Activated naive CD8-positive, alpha-beta T cell treated with anti-CD3 and anti-CD28 coated beads for 36 hours (primary cell): ENCODE measurements around the gene PRKN. TPM values are rescaled to one million over a fixed set of nuclear protein-coding genes. Genes with fewer than 3 reads are reported as not detected.

Experiments
- DNase-seq: peaks from one replicate; pipeline ENCODE4 v3.0.0; 2021
- H3K27ac Mint-ChIP-seq: one replicate; pipeline ENCODE4 v1.8.0; 2022; ENCODE audit warnings: mild to moderate bottlenecking, moderate library complexity, mixed read lengths
- H3K27me3 Mint-ChIP-seq: one replicate; pipeline ENCODE4 v1.8.0; 2022; ENCODE audit warnings: mild to moderate bottlenecking, mixed read lengths
- H3K36me3 Mint-ChIP-seq: one replicate; pipeline ENCODE4 v1.8.0; 2021; ENCODE audit warnings: mild to moderate bottlenecking, mixed read lengths
- H3K4me1 Mint-ChIP-seq: one replicate; pipeline ENCODE4 v1.8.0; 2021; ENCODE audit warnings: mixed read lengths
- H3K4me3 Mint-ChIP-seq: one replicate; pipeline ENCODE4 v1.8.0; 2022; ENCODE audit warnings: mild to moderate bottlenecking, moderate library complexity, mixed read lengths
- H3K9me3 Mint-ChIP-seq: one replicate; pipeline ENCODE4 v1.8.0; 2022; ENCODE audit warnings: mixed read lengths
- total RNA-seq, 2 experiments: library from RNA; stranded (reverse); gene quantifications; one replicate each; pipeline ENCODE4 v1.2.3, GENCODE V29; 2021

Gene PRKN
- total RNA-seq, 2 experiments from 2014 or later = 0.26 to 0.52 TPM

DNA sequence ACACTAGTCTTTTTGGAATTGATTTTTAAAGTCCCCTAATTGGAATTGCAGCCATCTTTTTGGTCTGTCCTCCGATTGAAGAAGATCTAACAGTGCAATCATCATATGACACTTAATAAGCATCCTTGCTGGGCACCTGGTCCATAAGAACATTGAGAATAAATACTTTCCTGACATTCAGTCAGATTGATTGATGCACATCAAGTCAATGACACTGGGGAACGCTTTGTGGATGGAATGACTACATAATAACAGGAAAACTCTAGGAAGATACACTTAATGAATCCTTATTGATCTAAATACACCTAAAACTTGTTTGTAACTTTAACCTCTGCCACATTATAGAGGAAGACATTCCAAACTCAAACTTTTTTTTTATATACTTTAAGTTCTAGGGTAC, 255.7 kb downstream of the PRKN start:
- Mint-ChIP-seq H3K27me3 (no peaks in the 10 kb centered on the region), H3K27ac (no peak overlapping the region), H3K4me1 (no peaks in the 10 kb centered on the region), H3K4me3 (no peak overlapping the region), H3K9me3 (peaks cover 2% of the 10 kb centered on the region), H3K36me3 (peaks cover 6% of the 10 kb centered on the region)
- DNase-seq = no peak

DNA sequence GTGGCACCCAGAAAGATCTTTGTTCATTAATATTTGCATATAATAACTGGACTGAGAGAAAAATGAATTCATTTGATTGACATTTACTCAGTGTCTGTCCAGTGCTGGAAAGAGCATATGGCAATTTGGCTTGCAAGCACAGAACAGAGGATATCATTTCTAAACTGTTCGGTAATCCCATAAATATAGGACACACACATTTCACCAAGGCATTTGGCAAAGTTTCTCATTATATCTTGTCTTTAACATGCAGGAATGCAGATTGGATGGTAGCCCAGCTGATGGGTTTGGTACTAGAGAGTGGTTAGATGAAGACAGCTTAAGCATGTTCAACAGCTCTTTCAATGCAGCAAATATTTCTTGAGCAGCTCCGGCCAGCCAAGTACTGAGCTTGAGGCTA, 259.2 kb downstream of the PRKN start:
- Mint-ChIP-seq H3K27ac (no peak overlapping the region), H3K4me3 (no peak overlapping the region), H3K27me3 (no peaks in the 10 kb centered on the region), H3K4me1 (no peaks in the 10 kb centered on the region), H3K36me3 (no peaks in the 10 kb centered on the region), H3K9me3 (no peaks in the 10 kb centered on the region)
- DNase-seq = no peak

DNA sequence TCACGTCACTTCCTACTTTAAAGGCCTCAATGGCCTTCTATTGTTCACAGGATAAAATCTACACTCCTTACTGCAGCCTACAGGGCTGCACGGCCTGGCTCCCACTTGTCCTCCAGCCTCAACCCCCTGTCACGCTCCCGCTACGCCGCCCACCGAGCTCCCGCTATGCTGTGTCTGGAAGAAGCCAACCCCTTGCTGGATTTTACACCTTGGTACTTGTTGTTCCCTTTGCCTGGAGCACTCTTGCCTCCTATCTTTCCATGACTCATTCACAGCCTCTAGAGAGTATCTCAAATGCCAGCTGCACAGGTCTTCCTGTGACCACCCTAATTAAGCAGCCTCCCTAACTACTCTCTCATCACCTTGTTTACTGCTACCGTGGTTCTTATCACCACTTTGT, 259.9 kb downstream of the PRKN start:
- Mint-ChIP-seq H3K4me1 (no peaks in the 10 kb centered on the region), H3K9me3 (no peaks in the 10 kb centered on the region), H3K4me3 (no peak overlapping the region), H3K27ac (no peak overlapping the region), H3K36me3 (no peaks in the 10 kb centered on the region), H3K27me3 (no peaks in the 10 kb centered on the region)
- DNase-seq = no peak

DNA sequence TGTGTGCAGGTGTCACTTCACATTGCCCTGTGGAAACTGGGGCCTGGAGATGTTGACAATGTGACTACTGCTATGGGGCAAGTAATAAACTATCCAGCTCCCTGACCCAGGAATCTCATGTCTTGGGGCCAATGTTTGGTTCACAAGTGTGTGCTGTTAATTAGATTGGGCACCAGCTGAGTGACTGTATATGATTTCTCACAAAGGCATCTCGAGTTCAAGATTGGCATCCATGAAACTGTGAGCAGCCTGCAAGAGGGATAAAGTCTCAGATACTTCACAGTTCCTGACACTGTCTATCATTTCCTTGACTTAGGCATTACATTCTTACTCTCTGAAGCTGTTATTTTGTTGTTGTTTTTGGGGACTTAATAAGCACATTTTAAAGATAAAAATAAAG, 264.0 kb downstream of the PRKN start:
- Mint-ChIP-seq H3K27me3 (no peaks in the 10 kb centered on the region), H3K4me3 (no peak overlapping the region), H3K27ac (no peak overlapping the region), H3K4me1 (no peaks in the 10 kb centered on the region), H3K36me3 (no peaks in the 10 kb centered on the region), H3K9me3 (peaks cover 4% of the 10 kb centered on the region)
- no peak for DNase-seq

DNA sequence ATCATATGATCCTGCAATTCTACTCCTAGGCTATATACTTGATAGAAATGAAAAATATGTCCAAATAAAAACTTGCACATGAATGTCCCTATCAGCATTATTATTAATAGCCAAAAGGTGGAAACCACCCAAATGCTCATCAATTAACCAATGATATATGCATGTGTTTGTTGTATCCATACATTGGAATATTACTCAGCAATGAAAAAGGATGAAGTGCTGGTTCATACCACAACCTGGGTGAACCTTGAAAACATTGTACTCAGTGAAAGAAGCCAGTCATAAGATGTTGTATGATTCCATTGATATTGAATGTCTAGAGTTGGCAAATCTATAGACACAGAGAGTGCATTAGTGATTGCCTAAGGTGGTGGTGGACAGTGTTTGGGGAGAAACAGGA, 267.6 kb downstream of the PRKN start:
- Mint-ChIP-seq H3K36me3 (no peaks in the 10 kb centered on the region), H3K4me1 (no peaks in the 10 kb centered on the region), H3K27ac (no peak overlapping the region), H3K27me3 (no peaks in the 10 kb centered on the region), H3K9me3 (peaks cover 4% of the 10 kb centered on the region), H3K4me3 (no peak overlapping the region)
- no peak for DNase-seq

DNA sequence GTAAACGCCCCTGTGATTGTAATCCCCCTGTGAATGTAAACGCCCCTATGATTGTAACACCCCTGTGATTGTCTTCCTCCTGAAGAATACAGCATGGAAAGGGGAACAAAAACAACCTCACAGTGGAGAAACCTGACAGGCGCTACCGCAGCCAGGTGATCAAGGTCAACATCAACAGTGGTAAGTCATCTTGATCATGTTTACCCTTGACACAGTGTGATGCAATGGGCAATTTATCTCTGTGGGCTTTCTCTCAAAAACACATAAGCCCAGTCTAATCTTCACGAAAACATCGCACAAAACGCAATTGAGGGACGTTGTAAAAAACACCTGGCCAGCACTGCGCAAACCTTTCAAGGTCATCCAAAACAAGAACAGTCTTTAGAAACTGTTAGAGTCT, 277.2 kb downstream of the PRKN start:
- Mint-ChIP-seq H3K4me1 (no peaks in the 10 kb centered on the region), H3K4me3 (no peak overlapping the region), H3K27me3 (no peaks in the 10 kb centered on the region), H3K36me3 (peaks cover 9% of the 10 kb centered on the region), H3K9me3 (peaks cover 1% of the 10 kb centered on the region), H3K27ac (no peak overlapping the region)
- DNase-seq = no peak

DNA sequence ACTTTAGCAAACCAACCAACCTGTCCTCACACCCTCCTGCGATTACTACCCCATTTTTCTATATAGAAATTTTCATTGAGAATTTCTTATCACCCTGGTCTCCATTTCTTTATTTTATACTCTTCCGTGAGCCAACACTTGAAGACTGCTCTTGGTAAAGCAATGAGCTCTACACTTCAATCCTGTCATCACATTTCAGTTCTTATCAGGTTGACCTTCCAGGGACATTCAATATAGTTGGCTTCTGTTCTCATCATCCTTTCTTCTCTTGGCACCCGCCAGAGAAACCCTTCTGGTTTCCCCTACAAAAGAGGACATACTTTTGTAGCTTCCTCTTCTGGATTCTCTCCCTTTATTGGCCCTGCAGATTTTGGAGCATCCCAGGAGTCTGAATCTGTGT, 279.3 kb downstream of the PRKN start:
- Mint-ChIP-seq H3K27ac (no peak overlapping the region), H3K9me3 (no peaks in the 10 kb centered on the region), H3K4me3 (no peak overlapping the region)

DNA sequence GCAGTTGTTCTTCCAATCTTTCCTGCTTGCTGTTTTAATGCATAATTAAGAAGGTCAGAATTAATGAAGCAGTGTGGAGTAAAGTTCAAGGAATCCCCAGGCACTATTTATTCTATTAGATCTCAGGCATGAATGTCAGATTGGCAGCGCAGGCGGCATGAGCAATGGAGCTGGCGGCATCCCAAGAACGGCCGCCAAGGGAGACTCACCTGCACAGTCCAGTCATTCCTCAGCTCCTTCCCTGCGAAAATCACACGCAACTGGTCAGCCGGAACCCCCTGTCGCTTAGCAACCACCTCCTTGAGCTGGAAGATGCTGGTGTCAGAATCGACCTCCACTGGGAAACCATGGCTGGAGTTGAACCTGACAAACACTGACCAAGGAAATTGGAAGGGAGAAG, 284.5 kb downstream of the PRKN start:
- peaks cover 17% of the 10 kb centered on the region for H3K9me3 Mint-ChIP-seq
- H3K27me3 Mint-ChIP-seq = no peaks in the 10 kb centered on the region
- no peak overlapping the region for H3K27ac Mint-ChIP-seq
- H3K4me1 Mint-ChIP-seq = no peaks in the 10 kb centered on the region
- DNase-seq = no peak
- H3K4me3 Mint-ChIP-seq = no peak overlapping the region
- H3K36me3 Mint-ChIP-seq = peaks cover 35% of the 10 kb centered on the region

More for the DNA sequence above, 279.3 kb downstream of the PRKN start:
- H3K27me3 Mint-ChIP-seq = no peaks in the 10 kb centered on the region
- DNase-seq = no peak
- peaks cover 10% of the 10 kb centered on the region for H3K36me3 Mint-ChIP-seq
- no peaks in the 10 kb centered on the region for H3K4me1 Mint-ChIP-seq

DNA sequence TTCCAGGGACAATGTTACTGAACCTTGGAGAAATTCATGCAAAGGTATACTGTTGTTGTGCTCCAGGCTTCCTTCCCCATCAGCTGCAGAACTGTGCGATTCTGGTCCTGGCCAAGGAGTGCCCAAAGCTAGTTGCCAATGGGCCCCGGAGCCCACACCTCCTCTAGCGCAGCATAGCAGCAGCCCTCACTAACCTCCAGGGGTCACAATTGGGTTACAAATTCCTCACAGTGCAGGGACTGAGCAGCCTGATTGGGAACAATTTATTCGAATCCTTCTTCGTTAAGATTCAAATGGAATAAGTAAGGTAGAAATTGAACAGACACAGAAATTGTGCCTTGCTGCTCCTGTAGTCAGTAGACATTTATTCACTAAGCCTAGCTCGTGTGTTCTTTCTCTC, 284.9 kb downstream of the PRKN start:
- Mint-ChIP-seq H3K27me3 (no peaks in the 10 kb centered on the region), H3K27ac (no peak overlapping the region), H3K9me3 (peaks cover 20% of the 10 kb centered on the region), H3K4me1 (no peaks in the 10 kb centered on the region), H3K4me3 (no peak overlapping the region), H3K36me3 (peaks cover 35% of the 10 kb centered on the region)
- DNase-seq = no peak

DNA sequence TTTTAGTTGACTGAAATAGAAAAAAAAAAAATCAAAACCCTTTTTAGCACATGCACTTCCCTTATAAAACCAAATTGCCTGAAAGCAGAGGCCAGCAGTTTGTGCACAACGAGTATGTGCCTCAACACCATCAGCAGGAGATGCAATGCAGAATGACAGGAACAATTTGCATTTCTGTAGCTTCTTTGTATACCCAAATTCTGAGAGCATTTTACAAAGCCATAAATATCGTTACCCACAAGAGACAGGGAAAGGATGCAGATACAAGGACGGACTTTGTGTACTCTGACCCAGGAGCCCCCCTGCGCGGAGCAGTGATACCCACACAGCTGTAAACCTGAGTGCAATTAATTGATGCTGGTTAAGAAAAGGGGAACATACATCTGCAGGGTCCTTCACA, 285.6 kb downstream of the PRKN start:
- no peak overlapping the region for H3K4me3 Mint-ChIP-seq
- peaks cover 20% of the 10 kb centered on the region for H3K9me3 Mint-ChIP-seq
- no peak for DNase-seq
- no peaks in the 10 kb centered on the region for H3K4me1 Mint-ChIP-seq
- no peak overlapping the region for H3K27ac Mint-ChIP-seq
- peaks cover 35% of the 10 kb centered on the region for H3K36me3 Mint-ChIP-seq
- no peaks in the 10 kb centered on the region for H3K27me3 Mint-ChIP-seq

DNA sequence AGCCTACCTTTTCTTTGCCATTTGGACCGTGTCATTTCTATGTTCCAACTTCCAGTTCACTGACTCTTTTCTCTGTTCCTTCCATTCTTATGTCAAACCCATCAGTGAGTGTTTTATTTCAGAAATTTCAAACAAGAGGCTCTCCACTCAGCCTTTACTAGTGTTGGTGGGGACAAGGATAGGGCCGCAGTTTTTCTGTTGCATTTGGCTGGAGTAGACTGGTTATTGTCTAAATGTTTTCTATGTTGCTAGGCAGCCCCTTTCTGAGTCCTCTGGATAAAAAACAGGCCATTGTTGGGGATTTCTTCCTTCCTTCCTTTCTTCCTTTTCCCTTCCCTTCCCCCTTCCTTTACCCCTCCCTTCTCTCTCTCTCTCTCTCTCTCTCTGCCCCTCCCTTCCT, 288.6 kb downstream of the PRKN start:
- H3K27me3 Mint-ChIP-seq = no peaks in the 10 kb centered on the region
- peaks cover 20% of the 10 kb centered on the region for H3K9me3 Mint-ChIP-seq
- H3K36me3 Mint-ChIP-seq = peaks cover 35% of the 10 kb centered on the region
- no peak overlapping the region for H3K27ac Mint-ChIP-seq
- H3K4me3 Mint-ChIP-seq = no peak overlapping the region
- no peaks in the 10 kb centered on the region for H3K4me1 Mint-ChIP-seq
- DNase-seq = no peak

DNA sequence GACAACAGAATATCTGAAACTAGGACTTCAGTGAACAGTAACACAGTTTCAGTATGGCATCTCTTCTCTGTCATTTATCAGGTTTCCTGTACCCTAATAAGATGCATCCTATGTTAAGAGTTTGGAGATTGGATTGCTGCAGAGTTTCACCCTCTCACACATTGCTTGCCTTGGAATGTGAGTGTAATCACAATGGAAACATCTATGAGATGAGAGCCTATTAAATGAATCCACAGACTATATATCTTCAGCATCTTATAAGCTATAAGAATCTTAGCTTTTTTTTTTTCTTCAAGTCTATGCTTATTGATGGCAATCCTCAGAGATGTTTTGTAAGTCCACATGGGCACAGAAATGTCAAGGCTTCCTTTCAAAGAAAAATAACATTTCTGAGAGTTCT, 292.5 kb downstream of the PRKN start:
- DNase-seq = no peak
- H3K36me3 Mint-ChIP-seq = peaks cover 17% of the 10 kb centered on the region
- H3K4me3 Mint-ChIP-seq = no peak overlapping the region
- peaks cover 14% of the 10 kb centered on the region for H3K9me3 Mint-ChIP-seq
- no peaks in the 10 kb centered on the region for H3K4me1 Mint-ChIP-seq
- H3K27ac Mint-ChIP-seq = no peak overlapping the region
- H3K27me3 Mint-ChIP-seq = no peaks in the 10 kb centered on the region

DNA sequence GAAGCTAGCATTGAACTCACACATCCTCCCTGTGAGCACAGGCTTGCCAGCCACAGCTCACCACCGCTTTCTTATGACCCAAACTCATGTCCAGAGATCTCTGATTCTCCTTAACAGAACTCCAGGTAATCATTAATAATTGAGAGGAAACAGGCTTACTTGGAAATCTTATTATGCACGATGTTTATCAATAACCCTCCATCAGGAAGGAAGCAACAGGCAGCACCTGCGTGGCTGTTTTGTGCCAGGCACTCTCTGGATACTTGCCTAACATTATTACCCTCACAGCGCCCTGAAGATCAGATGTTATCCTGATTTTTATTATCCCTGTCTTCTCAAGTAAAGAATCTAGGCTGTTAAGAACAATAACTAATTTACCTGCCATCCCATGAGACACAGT, 306.6 kb downstream of the PRKN start:
- H3K27ac Mint-ChIP-seq = no peak overlapping the region
- no peaks in the 10 kb centered on the region for H3K27me3 Mint-ChIP-seq
- H3K36me3 Mint-ChIP-seq = peaks cover 5% of the 10 kb centered on the region
- no peak for DNase-seq
- H3K9me3 Mint-ChIP-seq = peaks cover 2% of the 10 kb centered on the region
- no peaks in the 10 kb centered on the region for H3K4me1 Mint-ChIP-seq
- H3K4me3 Mint-ChIP-seq = no peak overlapping the region

DNA sequence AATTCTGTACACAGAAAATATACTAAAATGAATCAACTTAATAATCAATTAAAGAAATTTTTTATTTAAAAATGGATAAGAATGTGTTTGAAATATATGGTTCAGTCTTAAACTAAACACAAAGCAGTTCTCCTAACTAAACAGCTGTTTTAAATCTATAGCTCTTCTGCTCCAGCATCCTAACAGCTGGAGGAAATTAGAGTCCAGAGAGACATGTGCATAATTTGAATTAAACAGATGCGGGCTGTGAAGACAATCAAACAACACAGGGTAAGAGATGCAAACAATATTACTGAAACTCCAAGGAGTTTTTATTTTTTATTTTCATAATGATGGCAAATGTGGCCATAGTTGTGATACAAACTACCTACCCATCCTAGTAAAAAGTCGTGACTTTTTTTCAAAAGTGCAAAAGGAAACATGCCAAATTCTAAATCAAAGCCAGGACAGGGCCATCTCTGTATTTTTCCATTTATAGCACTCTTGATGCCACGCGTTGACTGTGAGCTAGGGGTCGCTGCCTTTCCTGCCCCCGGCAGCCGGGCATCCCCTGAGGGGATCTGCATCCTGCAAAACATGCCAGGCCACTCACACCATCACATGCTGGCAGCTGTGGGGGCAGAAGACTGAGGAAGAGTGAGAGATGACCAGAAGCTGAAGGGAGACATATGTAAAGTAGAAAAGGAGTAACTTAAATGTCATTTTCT, 310.6 kb downstream of the PRKN start:
- Mint-ChIP-seq H3K9me3 (no peaks in the 10 kb centered on the region), H3K4me1 (no peaks in the 10 kb centered on the region), H3K27me3 (no peaks in the 10 kb centered on the region), H3K4me3 (no peak overlapping the region), H3K36me3 (peaks cover 3% of the 10 kb centered on the region), H3K27ac (no peak overlapping the region)
- DNase-seq = no peak

DNA sequence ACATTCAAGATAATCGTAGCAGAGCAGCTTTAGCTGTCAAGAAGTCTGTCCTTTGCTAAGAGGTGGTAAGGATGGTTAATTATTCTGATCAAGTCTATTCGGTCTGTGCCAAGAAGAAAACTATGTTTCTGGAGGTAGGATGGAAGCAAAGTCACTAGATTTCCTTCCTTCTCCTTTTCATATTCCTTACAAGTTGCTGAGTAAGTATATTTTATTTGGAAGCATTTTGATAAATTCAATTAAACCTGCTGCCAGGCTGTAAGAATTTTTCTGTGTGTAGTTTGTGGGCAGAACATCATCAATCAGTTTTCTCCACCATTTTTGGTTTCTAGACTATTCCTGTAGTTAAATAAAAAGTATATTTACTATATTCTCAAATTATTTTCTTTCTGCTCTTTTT, 311.3 kb downstream of the PRKN start:
- Mint-ChIP-seq H3K27ac (no peak overlapping the region), H3K4me3 (no peak overlapping the region), H3K4me1 (no peaks in the 10 kb centered on the region), H3K36me3 (peaks cover 3% of the 10 kb centered on the region), H3K9me3 (no peaks in the 10 kb centered on the region), H3K27me3 (no peaks in the 10 kb centered on the region)
- no peak for DNase-seq

DNA sequence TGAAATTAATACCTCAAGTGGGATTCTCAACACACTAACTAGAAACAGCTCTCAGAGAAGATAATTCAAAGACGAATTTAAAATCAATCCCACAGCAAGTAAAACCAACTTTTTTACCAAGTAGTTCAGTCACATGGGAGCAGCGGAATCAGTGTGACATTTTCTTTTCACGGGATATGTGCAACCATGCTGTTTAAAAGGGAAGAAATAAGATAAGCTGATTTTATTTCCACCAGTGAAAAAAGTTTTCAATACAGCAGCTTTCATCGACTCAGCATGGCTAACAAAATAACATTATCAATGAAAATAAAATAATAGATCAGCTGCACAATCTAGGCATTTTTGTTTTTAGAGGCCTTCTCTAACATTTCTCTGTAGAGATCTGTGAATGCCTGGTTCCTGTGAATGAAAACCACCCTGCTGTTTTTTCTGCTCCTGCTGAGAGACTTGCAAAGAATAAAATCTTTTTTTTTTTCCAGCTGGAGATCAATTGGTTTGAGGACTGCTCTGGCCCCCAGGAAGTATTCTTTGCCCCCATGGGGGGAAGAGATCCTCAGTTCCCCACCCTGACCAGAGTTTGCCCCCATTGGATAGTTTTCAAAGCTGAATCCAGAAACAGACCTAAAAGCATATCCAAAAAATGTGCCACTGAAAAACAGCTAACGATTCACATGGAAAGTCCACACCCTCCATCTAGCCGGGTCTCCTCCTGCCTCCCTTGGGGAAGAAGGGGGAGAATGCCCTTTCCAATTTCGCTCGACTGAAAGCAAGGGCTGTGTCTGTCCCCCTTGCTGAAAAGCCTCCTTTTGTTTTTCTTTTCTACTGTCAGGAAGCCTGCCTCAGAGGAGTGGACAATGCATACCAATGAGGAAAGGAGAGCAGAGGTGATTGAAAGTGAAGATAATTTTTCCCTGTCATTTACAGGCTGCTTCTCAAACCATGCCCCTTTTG, 317.6 kb downstream of the PRKN start:
- Mint-ChIP-seq H3K9me3 (no peaks in the 10 kb centered on the region), H3K4me3 (no peak overlapping the region), H3K27ac (no peak overlapping the region), H3K36me3 (no peaks in the 10 kb centered on the region), H3K4me1 (no peaks in the 10 kb centered on the region), H3K27me3 (no peaks in the 10 kb centered on the region)
- no peak for DNase-seq
